Activated naive CD8-positive, alpha-beta T cell treated with anti-CD3 and anti-CD28 coated beads, Interleukin-2, amount 10 ng/mL, durations not matched to agents 7 days and 5 days (primary cell): ENCODE data around the gene DDAH1. TPM values are rescaled to one million over a fixed set of nuclear protein-coding genes. Genes with fewer than 3 reads are reported as not detected.

Experiments used
- ATAC-seq: fragments of 150-1000 bp; cut with Tn5 transposase; one replicate; pipeline ENCODE4 v1.10.0; 2021; ENCODE audit warnings: low read depth, moderate library complexity
- POLR2A ChIA-PET: fragments of 350-600 bp; sonication (Branson Sonifier 250); formaldehyde crosslinking; loops from one replicate; lab custom pipeline; 2021; ENCODE audit warnings: antibody characterized with exemption; lab: Charles Lee
- DNase-seq: peaks from one replicate; pipeline ENCODE4 v3.0.0; 2021
- H3K27ac Mint-ChIP-seq: one replicate; pipeline ENCODE4 v1.8.0; 2022; ENCODE audit warnings: mild to moderate bottlenecking, mixed read lengths
- H3K27me3 Mint-ChIP-seq: one replicate; pipeline ENCODE4 v1.8.0; 2022; ENCODE audit warnings: mild to moderate bottlenecking, moderate library complexity, mixed read lengths
- H3K36me3 Mint-ChIP-seq: one replicate; pipeline ENCODE4 v1.8.0; 2021; ENCODE audit warnings: mild to moderate bottlenecking, mixed read lengths
- H3K4me1 Mint-ChIP-seq: one replicate; pipeline ENCODE4 v1.8.0; 2021; ENCODE audit warnings: mixed read lengths
- H3K4me3 Mint-ChIP-seq: one replicate; pipeline ENCODE4 v1.8.0; 2022; ENCODE audit warnings: mild to moderate bottlenecking, moderate library complexity, mixed read lengths
- H3K9me3 Mint-ChIP-seq: one replicate; pipeline ENCODE4 v1.8.0; 2021; ENCODE audit warnings: mixed read lengths
- total RNA-seq, 2 experiments: library from RNA; stranded (reverse); gene quantifications; one replicate each; pipeline ENCODE4 v1.2.3, GENCODE V29; 2021

The DDAH1 gene
- total RNA-seq, 2 experiments from 2014 or later: not detected

DNA sequence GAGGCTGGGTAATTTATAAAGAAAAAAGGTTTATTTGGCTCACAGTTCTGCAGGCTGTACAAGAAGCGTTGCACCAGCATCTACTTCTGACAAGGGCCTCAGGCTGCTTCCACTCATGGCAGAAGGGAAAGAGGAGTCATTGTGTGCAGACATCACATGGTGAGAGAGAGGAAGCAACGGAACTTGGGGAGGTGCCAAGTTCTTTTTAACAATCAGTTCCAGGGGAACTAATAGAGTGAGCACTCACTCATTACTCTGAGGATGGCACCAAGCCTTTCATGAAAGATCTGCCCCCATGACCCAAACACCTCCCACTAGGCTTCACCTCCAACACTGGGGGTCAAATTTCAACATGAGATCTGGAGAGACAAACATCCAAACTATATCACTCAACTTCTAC lies 77.2 kb downstream of the DDAH1 start:
- H3K36me3 Mint-ChIP-seq: no peaks in the 10 kb centered on the region
- ATAC-seq: no peak
- no peak overlapping the region for H3K27ac Mint-ChIP-seq
- H3K9me3 Mint-ChIP-seq: no peaks in the 10 kb centered on the region
- no peak overlapping the region for H3K4me3 Mint-ChIP-seq
- H3K27me3 Mint-ChIP-seq: peaks cover 2% of the 10 kb centered on the region
- no peaks in the 10 kb centered on the region for H3K4me1 Mint-ChIP-seq
- no peak for DNase-seq
- POLR2A ChIA-PET: no interaction called here

DNA sequence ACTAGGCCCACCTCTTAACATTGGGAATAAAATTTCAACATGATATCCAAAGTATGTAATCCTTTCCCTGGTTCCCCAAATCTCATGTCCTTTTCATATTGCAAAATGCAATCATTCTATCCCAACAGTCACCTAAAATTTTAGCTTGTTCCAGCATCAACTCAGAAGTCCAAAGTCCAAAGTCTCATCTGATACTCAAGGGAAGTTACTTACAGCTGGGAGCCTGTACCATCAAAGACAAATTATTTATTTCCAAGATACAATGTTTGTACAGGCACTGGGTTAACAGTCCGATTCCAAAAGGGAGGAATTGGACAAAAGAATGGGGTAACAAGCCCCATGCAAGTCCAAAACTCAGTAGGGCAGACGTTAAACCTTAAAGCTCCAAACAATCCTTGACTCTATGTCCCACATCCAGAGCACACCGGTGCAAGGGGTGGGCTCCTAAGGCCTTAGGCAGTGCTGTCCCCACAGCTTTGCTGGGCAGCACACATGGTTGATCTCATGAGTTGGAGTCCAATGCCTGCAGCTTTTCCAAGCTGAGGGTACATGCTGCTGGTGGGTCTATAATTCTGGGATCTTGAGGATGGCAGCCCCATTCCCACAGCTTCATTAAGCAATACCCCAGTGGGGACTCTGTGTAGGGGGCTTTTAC lies 78.8 kb downstream of the DDAH1 start:
- no peak for DNase-seq
- H3K4me3 Mint-ChIP-seq: no peak overlapping the region
- H3K9me3 Mint-ChIP-seq: no peaks in the 10 kb centered on the region
- POLR2A ChIA-PET: no interaction called here
- no peak overlapping the region for H3K27ac Mint-ChIP-seq
- H3K36me3 Mint-ChIP-seq: no peaks in the 10 kb centered on the region
- no peaks in the 10 kb centered on the region for H3K4me1 Mint-ChIP-seq
- no peak for ATAC-seq
- peaks cover 2% of the 10 kb centered on the region for H3K27me3 Mint-ChIP-seq

DNA sequence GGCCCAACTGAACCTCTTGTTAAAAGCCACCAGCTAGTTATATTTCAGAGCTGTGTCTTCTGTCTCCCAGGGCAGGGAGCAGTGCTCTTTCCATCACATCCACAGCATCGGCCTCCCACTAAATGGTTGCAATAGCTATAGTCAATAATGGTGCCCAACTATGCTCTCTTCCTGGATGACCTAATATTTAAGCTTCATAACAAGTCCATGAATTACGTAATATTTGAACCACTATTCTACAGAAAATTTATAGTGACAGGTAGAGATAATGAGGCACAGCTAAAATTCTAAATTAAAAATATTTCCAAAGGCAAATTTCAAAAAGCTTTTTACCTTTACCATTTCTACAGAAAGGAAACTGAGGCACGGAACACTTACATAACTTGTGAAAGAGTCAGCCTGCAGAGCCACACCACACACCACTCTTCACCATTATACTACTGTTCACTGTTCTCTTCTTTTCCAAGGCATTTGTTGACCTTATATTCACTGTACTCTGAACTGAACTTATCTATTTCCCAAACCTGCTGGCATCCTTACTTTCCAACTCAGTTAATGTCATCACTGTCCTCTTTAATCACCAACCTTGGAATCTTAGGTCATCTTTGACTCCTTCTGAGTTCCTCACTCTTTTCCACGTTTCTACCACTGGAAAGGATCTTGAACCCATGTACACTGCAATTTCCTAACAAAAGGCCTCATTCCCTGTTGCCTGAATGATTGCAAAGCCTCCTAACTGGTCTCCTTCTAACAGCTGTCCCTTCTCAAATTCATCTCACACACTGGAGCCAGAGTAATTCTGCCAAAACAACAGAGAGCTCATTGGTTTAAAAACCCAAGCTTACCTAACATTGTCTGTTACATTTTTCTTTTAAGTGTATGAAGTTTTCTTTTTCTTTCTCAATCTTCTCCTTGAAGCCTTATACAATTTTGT lies 85.5 kb downstream of the DDAH1 start:
- POLR2A ChIA-PET: no interaction called here
- Mint-ChIP-seq H3K27ac (no peak overlapping the region), H3K27me3 (peaks cover 5% of the 10 kb centered on the region), H3K9me3 (no peaks in the 10 kb centered on the region), H3K4me1 (no peaks in the 10 kb centered on the region), H3K36me3 (no peaks in the 10 kb centered on the region), H3K4me3 (no peak overlapping the region)
- no peak for ATAC-seq
- no peak for DNase-seq

DNA sequence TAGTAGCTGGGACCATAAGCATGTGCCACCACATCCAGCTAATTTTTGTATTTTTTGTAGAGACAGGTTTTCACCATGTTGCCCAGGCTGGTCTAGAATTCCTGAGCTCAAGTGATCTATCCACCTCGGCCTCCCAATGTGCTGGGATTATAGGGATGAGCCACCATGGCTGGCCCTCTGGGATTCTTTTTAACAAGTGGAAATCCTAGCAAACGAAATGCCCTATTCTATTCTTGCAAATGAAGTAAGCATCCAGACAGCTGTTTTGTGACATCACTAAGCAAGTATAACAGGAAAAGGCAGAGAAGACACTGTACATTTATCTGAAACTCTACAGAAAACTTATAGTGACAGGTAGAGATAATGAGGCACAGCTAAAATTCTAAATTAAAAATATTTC lies 86.4 kb downstream of the DDAH1 start:
- no peak overlapping the region for H3K4me3 Mint-ChIP-seq
- no peak for DNase-seq
- H3K4me1 Mint-ChIP-seq: no peaks in the 10 kb centered on the region
- POLR2A ChIA-PET: no interaction called here
- H3K27ac Mint-ChIP-seq: no peak overlapping the region
- ATAC-seq: no peak
- no peaks in the 10 kb centered on the region for H3K9me3 Mint-ChIP-seq
- no peaks in the 10 kb centered on the region for H3K36me3 Mint-ChIP-seq
- peaks cover 12% of the 10 kb centered on the region for H3K27me3 Mint-ChIP-seq

DNA sequence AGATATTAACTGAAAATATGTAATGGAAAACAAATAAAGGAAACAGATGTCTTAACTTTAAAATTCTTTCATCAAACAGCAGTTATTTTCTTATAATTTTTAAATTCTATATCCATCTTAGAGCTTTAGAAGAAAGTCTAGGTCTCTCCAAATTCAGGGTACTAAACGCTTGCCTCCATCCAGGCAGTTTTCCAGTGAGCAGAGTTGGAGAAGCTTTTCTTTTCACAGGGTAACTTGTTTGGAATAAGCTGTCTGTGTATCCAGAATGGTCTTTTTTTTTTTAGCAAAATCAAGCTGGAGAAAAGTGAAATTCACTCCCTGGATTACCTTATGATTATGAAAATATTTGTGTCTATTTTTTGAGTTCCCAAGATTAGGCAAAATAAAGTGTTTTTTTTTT lies 88.6 kb downstream of the DDAH1 start:
- DNase-seq (no peak), ATAC-seq (no peak)
- POLR2A ChIA-PET: no interaction called here
- Mint-ChIP-seq H3K4me1 (no peaks in the 10 kb centered on the region), H3K36me3 (no peaks in the 10 kb centered on the region), H3K27ac (no peak overlapping the region), H3K4me3 (no peak overlapping the region), H3K9me3 (no peaks in the 10 kb centered on the region), H3K27me3 (peaks cover 20% of the 10 kb centered on the region)

DNA sequence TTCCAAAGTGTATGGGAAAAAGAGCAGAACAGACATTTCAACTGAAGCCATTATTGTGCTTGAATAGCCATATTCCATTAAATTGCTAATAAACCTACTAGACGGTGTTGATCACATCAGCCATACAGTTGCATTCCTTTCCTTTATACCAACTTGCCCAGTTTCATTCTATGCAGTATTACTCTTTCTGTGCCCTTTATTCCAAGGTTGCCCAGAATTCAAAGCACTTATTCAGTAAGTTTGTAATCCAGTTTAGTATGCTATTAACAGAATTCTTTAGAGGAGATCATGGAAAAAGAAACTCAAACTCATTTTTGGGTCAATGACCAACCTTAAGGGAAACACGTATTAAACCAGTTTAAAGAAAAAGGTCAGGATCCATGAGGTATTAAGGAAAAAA lies 89.5 kb downstream of the DDAH1 start:
- POLR2A ChIA-PET: no interaction called here
- Mint-ChIP-seq H3K9me3 (no peaks in the 10 kb centered on the region), H3K4me1 (no peaks in the 10 kb centered on the region), H3K27me3 (peaks cover 22% of the 10 kb centered on the region), H3K36me3 (no peaks in the 10 kb centered on the region), H3K27ac (no peak overlapping the region), H3K4me3 (no peak overlapping the region)
- DNase-seq (no peak), ATAC-seq (no peak)

DNA sequence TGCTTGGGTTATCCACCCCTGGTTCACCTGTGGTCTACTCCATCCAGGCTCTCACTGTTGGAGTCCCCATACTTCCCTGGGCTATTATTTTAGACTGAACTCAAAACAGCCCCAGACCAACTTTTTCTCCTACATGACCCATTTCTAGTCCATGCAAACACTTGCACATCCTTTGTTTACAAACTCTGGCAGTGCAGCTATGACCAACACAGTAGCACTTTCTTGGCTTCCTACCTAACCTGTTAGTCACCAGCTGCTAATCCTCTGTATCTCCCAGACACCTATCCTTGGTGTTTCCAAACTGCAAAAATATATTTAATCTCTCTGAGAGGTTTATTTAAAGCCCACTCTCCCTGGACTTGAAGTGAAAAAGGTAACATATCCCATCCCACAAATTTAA lies 90.8 kb downstream of the DDAH1 start:
- DNase-seq (no peak), ATAC-seq (no peak)
- no peak overlapping the region for H3K27ac Mint-ChIP-seq
- no peaks in the 10 kb centered on the region for H3K9me3 Mint-ChIP-seq
- H3K27me3 Mint-ChIP-seq: peaks cover 23% of the 10 kb centered on the region
- no peaks in the 10 kb centered on the region for H3K36me3 Mint-ChIP-seq
- POLR2A ChIA-PET: no interaction called here
- no peak overlapping the region for H3K4me3 Mint-ChIP-seq
- no peaks in the 10 kb centered on the region for H3K4me1 Mint-ChIP-seq

DNA sequence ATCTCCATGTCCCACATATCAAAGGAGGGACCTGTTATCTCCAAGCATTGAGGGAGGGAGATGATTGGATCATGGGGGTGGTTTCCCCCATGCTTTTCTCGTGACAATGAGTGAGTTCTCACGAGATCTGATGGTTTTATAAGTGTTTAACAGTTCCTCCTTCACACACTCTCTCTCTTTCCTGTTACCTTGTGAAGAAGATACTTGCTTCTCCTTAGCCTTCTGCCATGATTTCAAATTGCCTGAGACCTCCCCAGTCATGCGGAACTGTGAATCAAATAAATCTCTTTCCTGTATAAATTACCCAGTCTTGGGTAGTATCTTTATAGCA lies 91.6 kb downstream of the DDAH1 start:
- H3K36me3 Mint-ChIP-seq: no peaks in the 10 kb centered on the region
- no peak for DNase-seq
- POLR2A ChIA-PET: no interaction called here
- H3K27ac Mint-ChIP-seq: no peak overlapping the region
- H3K4me3 Mint-ChIP-seq: no peak overlapping the region
- peaks cover 23% of the 10 kb centered on the region for H3K27me3 Mint-ChIP-seq
- H3K4me1 Mint-ChIP-seq: no peaks in the 10 kb centered on the region
- no peak for ATAC-seq
- H3K9me3 Mint-ChIP-seq: no peaks in the 10 kb centered on the region

DNA sequence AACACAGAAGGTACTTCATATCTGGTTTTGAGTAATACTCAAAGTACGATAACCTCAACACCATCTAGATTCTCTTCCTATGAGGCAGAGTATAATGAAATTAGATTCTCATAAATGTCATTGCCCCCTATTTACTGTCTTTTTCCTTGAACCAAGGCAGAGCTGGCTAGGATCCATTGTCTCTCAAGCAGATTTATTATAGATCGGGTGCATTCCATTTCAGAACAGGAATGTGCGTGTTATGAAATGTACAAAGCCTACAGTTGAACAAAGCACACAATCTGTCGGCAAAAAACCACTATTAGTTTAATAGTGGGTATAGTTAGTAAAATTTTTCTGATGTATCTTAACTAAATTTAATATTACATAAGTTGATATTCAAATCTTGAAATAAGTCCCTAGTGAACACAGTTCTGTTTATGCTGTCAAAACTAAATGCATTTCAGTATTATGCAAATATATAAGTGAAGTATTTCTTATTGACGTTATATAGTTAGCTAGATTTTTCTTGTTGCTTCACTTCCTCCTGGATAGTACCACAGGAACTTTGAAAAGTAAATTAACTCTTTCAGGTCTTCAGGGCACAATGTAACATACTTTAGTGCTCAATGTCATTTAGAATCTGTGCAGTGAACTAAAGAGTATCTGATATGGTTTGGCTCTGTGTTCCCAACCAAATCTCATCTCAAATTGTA lies 92.1 kb downstream of the DDAH1 start:
- H3K4me3 Mint-ChIP-seq: no peak overlapping the region
- H3K27me3 Mint-ChIP-seq: peaks cover 23% of the 10 kb centered on the region
- H3K9me3 Mint-ChIP-seq: no peaks in the 10 kb centered on the region
- DNase-seq (no peak), ATAC-seq (no peak)
- no peaks in the 10 kb centered on the region for H3K36me3 Mint-ChIP-seq
- POLR2A ChIA-PET: no interaction called here
- no peaks in the 10 kb centered on the region for H3K4me1 Mint-ChIP-seq
- H3K27ac Mint-ChIP-seq: no peak overlapping the region

DNA sequence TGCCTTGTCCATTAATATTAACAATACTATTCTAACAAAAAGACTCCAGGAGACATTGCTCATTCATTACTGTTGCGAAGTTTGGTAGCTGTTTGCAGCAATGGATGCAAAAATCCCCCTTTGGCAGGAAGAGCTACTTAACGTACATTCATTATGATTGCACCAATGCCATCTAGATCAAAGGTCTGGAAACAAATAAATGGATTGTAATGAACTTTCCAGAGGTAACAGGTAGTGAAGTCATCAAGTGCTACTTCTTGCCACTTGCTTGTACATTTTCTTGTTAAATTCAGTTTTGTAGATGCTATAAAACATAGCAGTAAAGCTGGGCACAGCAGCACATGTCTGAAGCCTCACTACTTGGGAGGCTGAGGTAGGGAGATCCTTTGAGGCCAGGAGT lies 93.9 kb downstream of the DDAH1 start:
- Mint-ChIP-seq H3K36me3 (no peaks in the 10 kb centered on the region), H3K9me3 (no peaks in the 10 kb centered on the region), H3K27me3 (peaks cover 27% of the 10 kb centered on the region), H3K27ac (no peak overlapping the region), H3K4me1 (no peaks in the 10 kb centered on the region), H3K4me3 (no peak overlapping the region)
- POLR2A ChIA-PET: no interaction called here
- ATAC-seq: no peak
- no peak for DNase-seq

DNA sequence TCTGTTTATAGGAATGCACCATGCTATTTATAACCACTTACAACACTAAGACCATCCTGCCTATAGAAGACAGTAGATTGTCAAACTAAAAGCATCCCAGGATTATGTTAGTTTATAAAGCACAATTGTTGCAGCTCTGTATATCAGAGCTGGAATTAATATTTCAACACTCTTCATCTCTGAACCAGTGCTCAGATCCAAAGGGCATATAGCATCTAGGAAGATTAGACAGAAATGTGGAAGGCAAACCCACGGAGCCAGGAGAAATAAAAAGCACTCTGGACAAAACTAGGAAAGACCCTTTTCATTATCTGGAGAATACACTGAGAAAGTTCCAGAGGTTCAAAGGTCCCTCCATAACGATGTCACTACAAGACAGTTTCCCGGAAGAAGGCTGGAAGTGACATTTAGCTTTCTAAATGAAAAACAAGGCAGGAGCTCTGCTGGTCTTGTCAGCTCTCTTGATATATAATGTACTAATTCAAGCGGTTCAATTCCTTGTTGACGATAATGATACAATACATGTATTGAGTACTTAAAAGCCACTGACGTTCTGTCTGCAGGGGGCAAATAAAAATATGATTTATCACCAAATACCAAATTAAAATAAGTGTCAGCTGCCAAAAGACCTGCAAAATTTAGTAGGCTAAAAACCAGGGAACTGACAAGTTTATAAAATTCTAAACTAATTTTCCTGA lies 96.7 kb downstream of the DDAH1 start:
- no peak for ATAC-seq
- Mint-ChIP-seq H3K36me3 (no peaks in the 10 kb centered on the region), H3K9me3 (no peaks in the 10 kb centered on the region), H3K4me1 (no peaks in the 10 kb centered on the region), H3K27me3 (peaks cover 14% of the 10 kb centered on the region), H3K27ac (no peak overlapping the region), H3K4me3 (no peak overlapping the region)
- POLR2A ChIA-PET: no interaction called here
- DNase-seq: no peak

DNA sequence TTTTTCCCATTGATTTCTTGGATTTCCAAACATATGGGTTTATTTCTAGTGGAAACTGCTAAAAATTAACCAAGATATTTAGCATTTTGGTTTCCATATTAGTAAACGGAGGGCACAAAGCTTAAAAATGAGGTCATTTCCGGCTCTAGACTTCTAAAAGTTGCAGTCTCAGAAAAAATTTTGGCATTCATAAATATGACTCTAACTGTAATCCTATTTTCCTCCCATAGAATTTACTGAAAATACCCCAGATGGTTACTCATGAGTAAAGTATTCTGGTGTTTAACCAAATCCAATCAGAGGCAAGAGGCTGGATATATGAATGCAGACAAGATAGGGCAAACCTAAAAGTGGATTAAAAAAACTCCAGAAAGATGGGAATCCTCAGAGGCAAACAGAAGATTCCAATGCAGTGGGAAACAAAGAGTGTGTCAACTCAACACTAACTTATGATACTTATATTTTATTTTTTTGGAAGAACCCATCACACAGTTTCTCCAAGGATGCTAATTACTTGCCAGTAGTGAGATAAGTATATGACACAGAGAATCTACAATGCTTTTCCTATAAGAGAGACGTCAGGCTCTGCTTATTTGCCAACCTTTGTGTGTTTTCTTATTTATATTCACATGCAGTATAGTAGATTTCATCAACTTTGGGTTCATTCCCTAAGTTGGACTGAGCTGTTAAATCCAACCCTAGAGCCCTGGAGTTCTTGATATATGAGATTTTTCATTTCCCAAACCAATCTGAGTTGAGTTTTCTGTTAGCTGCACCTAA lies 98.4 kb downstream of the DDAH1 start:
- DNase-seq (no peak), ATAC-seq (no peak)
- POLR2A ChIA-PET: no interaction called here
- Mint-ChIP-seq H3K4me3 (no peak overlapping the region), H3K4me1 (no peaks in the 10 kb centered on the region), H3K27ac (no peak overlapping the region), H3K27me3 (peaks cover 7% of the 10 kb centered on the region), H3K9me3 (no peaks in the 10 kb centered on the region), H3K36me3 (no peaks in the 10 kb centered on the region)

DNA sequence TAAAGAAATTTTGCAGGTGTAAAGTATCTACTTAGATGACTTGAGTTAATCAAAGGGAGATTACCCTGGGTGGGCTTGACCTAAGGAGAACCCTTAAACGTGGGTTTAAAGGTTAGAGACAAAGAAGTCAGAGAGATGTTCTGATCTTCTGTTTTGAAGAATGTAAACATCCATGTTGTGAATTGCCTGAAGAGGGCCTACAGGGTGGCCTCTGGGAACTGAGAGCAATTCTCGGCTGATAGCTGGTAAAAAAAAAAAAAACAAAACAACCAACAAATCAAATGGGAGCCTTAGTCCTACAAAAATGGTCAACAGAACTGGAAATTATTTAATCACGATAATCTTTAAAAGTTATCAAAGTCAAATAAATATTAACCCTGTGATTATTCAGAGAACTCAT lies 99.1 kb downstream of the DDAH1 start:
- Mint-ChIP-seq H3K4me1 (no peaks in the 10 kb centered on the region), H3K27ac (no peak overlapping the region), H3K27me3 (peaks cover 7% of the 10 kb centered on the region), H3K9me3 (no peaks in the 10 kb centered on the region), H3K36me3 (no peaks in the 10 kb centered on the region), H3K4me3 (no peak overlapping the region)
- ATAC-seq (no peak), DNase-seq (no peak)
- POLR2A ChIA-PET: no interaction called here
